CD4-positive, alpha-beta memory T cell (primary cell): Measurements from ENCODE around the gene GTF3C5. TPM values are rescaled to one million over a fixed set of nuclear protein-coding genes. Genes with fewer than 3 reads are reported as not detected.
A peak's percentile ranks its signal among the peaks of the same experiment; 100 is the strongest.
"Not testable (repeated sequence)": the region's sequence is repeated elsewhere in the genome, so short reads cannot be mapped to it uniquely, and the experiment has no call there.

Experiments
- CTCF ChIA-PET: fragments of 350-600 bp; sonication (Branson Sonifier 250); formaldehyde crosslinking; loops from one replicate; lab custom pipeline; 2021; ENCODE audit warnings: inconsistent platforms; ENCODE audit not compliant: partially characterized antibody; lab: Charles Lee
- POLR2A ChIA-PET: fragments of 350-600 bp; sonication (Branson Sonifier 250); formaldehyde crosslinking; loops from one replicate; lab custom pipeline; 2021; ENCODE audit not compliant: partially characterized antibody; lab: Charles Lee
- DNase-seq, 5 donors: peaks; one replicate each; pipeline versions ENCODE4 v3.0.0 to v3.0.0-alpha.2; 2020 to 2022; ENCODE audit warnings: mixed read lengths in 1 of 5
- H3K27ac ChIP-seq: one replicate; pipeline ENCODE4 v1.7.0; 2013; ENCODE audit warnings: low read depth, low read length
- H3K27me3 ChIP-seq: 2 replicates; pipeline ENCODE4 v1.7.0; 2013; ENCODE audit warnings: mild to moderate bottlenecking, low read length, moderate library complexity; ENCODE audit not compliant: insufficient read depth
- H3K36me3 ChIP-seq: 2 replicates; pipeline ENCODE4 v1.7.0; 2013; ENCODE audit warnings: mild to moderate bottlenecking, low read length, moderate library complexity; ENCODE audit not compliant: insufficient read depth
- H3K4me1 ChIP-seq: 2 replicates; pipeline ENCODE4 v1.7.0; 2013; ENCODE audit warnings: mild to moderate bottlenecking, low read length, moderate library complexity; ENCODE audit not compliant: insufficient read depth
- H3K4me3 ChIP-seq, 2 donors: one replicate each; pipeline ENCODE4 v1.7.0; 2013; ENCODE audit warnings: low read length in 2 of 2, mild to moderate bottlenecking in 1 of 2
- H3K9me3 ChIP-seq, 2 donors: one replicate each; pipeline ENCODE4 v1.7.0; 2013; ENCODE audit warnings: low read length in 2 of 2, control low read depth in 1 of 2; ENCODE audit not compliant: control insufficient read depth in 1 of 2
- H3K27ac Mint-ChIP-seq, 7 donors: one replicate each; pipeline ENCODE4 v1.8.0; 2020 to 2021; ENCODE audit warnings: mixed read lengths in 7 of 7, mild to moderate bottlenecking in 6 of 7, inconsistent platforms in 3 of 7, moderate library complexity in 3 of 7
- H3K27me3 Mint-ChIP-seq, 2 donors: one replicate each; pipeline ENCODE4 v1.8.0; 2020 to 2021; ENCODE audit warnings: mixed read lengths in 2 of 2
- H3K36me3 Mint-ChIP-seq, 2 donors: one replicate each; pipeline ENCODE4 v1.8.0; 2020 to 2021; ENCODE audit warnings: mixed read lengths in 2 of 2, inconsistent platforms in 1 of 2, mild to moderate bottlenecking in 1 of 2
- H3K4me1 Mint-ChIP-seq, 4 donors: one replicate each; pipeline ENCODE4 v1.8.0; 2020 to 2021; ENCODE audit warnings: mixed read lengths in 4 of 4, mild to moderate bottlenecking in 1 of 4
- H3K4me3 Mint-ChIP-seq, 8 donors: one replicate each; pipeline ENCODE4 v1.8.0; 2020 to 2021; ENCODE audit warnings: mixed read lengths in 8 of 8, mild to moderate bottlenecking in 7 of 8, moderate library complexity in 6 of 8, inconsistent platforms in 3 of 8
- H3K9me3 Mint-ChIP-seq, 8 donors: one replicate each; pipeline ENCODE4 v1.8.0; 2020 to 2021; ENCODE audit warnings: mixed read lengths in 8 of 8, mild to moderate bottlenecking in 5 of 8, inconsistent platforms in 3 of 8, moderate library complexity in 1 of 8
- intact Hi-C: fragments of 100-400 bp; cut with micrococcal nuclease; formaldehyde crosslinking; loops from one replicate; pipeline ENCODE4 v1.15.1; 2023
- polyA plus RNA-seq, 2 donors: library from polyadenylated mRNA; unstranded; fragments of 300-500 nt; fragmentation: Illumina TruSeq; gene quantifications; one replicate each; pipeline ENCODE4 v1.2.3, GENCODE V29; 2021
- total RNA-seq, 2 experiments: library from RNA; stranded (reverse); gene quantifications; one replicate each; pipeline ENCODE4 v1.2.3, GENCODE V29; 2021

GTF3C5 gene
- total and polyA plus RNA-seq, 4 experiments from 2014 or later: 33.5 to 71.5 (median 52.7) TPM

- intact Hi-C loops, H3K4me3 Mint-ChIP-seq, CTCF ChIA-PET, H3K27me3 Mint-ChIP-seq, H3K27me3 ChIP-seq, H3K4me3 ChIP-seq, H3K36me3 Mint-ChIP-seq, H3K4me1 Mint-ChIP-seq, H3K9me3 Mint-ChIP-seq, H3K9me3 ChIP-seq, DNase-seq, H3K36me3 ChIP-seq, H3K27ac ChIP-seq, H3K4me1 ChIP-seq, POLR2A ChIA-PET: not testable (repeated sequence)
- H3K27ac Mint-ChIP-seq: peak overlapping the region in 1 of 7 donors; percentile 73
These were observed 55.5 kb downstream of the GTF3C5 start for GRCh38 chr9:133086212-133086860.

DNA sequence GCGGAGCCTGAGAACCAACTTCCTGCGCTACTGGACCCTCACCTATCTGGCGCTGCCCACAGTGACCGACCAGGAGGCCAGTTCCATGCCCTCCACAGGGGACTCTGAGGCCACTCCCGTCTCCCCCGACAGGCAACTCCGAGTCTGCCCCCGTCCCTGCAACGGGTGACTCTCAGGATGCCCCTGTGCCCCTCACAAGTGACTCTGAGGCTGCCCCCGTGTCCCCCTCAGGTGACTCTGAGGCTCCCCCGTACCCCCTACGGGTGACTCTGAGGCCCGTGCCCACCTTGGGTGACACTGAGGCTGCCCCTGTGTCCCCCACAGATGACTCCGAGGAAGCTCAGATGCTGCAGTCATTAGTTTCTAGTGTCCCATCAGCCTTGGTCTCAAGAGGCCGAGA lies 56.1 kb downstream of the GTF3C5 start:
- no peak for DNase-seq
- Histone ChIP-seq H3K9me3 (no peaks in the 10 kb centered on the region), H3K36me3 (no peaks in the 10 kb centered on the region), H3K27ac (no peak overlapping the region), H3K27me3 (no peaks in the 10 kb centered on the region), H3K4me3 (no peak overlapping the region), H3K4me1 (no peaks in the 10 kb centered on the region)
- Mint-ChIP-seq H3K4me1 (no peaks in the 10 kb centered on the region), H3K27ac (no peak overlapping the region), H3K9me3 (no peaks in the 10 kb centered on the region), H3K27me3 (no peaks in the 10 kb centered on the region), H3K36me3 (no peaks in the 10 kb centered on the region), H3K4me3 (no peak overlapping the region)
- ChIA-PET POLR2A (no interaction called here), CTCF (no interaction called here)
- intact Hi-C loops: no loop called here

GRCh38 chr9:133087429-133088145 lies 56.8 kb downstream of the GTF3C5 start:
- Histone ChIP-seq H3K27ac (no peak overlapping the region), H3K9me3 (no peaks in the 10 kb centered on the region), H3K36me3 (no peaks in the 10 kb centered on the region), H3K27me3 (no peaks in the 10 kb centered on the region), H3K4me1 (no peaks in the 10 kb centered on the region), H3K4me3 (no peak overlapping the region)
- H3K9me3 Mint-ChIP-seq: no peaks in the 10 kb centered on the region
- intact Hi-C loops: no loop called here
- no peaks in the 10 kb centered on the region for H3K36me3 Mint-ChIP-seq
- DNase-seq: no peak
- H3K27ac Mint-ChIP-seq: no peak overlapping the region
- H3K4me1 Mint-ChIP-seq: no peaks in the 10 kb centered on the region
- no peak overlapping the region for H3K4me3 Mint-ChIP-seq
- CTCF ChIA-PET: no interaction called here
- POLR2A ChIA-PET: no interaction called here
- H3K27me3 Mint-ChIP-seq: no peaks in the 10 kb centered on the region

- H3K27me3 ChIP-seq: no peaks in the 10 kb centered on the region
- intact Hi-C loops: no loop called here
- no peaks in the 10 kb centered on the region for H3K9me3 Mint-ChIP-seq
- H3K36me3 ChIP-seq: no peaks in the 10 kb centered on the region
- no peak overlapping the region for H3K27ac ChIP-seq
- DNase-seq: no peak
- POLR2A ChIA-PET: no interaction called here
- no peaks in the 10 kb centered on the region for H3K4me1 Mint-ChIP-seq
- CTCF ChIA-PET: no interaction called here
- no peak overlapping the region for H3K4me3 Mint-ChIP-seq
- H3K27me3 Mint-ChIP-seq: no peaks in the 10 kb centered on the region
- no peak overlapping the region for H3K4me3 ChIP-seq
- no peaks in the 10 kb centered on the region for H3K36me3 Mint-ChIP-seq
- H3K9me3 ChIP-seq: no peaks in the 10 kb centered on the region
- no peaks in the 10 kb centered on the region for H3K4me1 ChIP-seq
- H3K27ac Mint-ChIP-seq: no peak overlapping the region
These were observed 57.5 kb downstream of the GTF3C5 start for GRCh38 chr9:133088146-133088750.

DNA sequence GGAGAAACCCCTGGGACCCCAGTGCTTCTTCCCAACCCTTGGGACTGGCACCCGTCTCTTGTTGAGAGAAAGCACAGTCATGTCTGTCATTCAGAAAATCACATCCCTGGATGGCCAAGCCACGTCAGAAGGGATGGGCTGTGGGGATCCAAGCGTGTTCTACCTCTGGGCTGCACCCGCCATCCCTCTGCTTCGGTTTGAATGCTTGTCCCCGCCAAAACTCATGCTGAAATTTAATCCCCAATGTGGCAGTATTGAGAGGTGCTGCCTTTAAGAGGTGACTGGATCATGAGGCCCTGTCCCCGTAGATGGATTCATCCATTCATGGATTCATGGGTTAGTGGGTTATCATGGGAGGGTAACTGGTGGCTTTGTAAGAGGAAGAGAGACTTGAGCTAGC lies 58.0 kb downstream of the GTF3C5 start:
- H3K27me3 ChIP-seq: no peaks in the 10 kb centered on the region
- intact Hi-C loops: no loop called here
- ChIA-PET POLR2A (no interaction called here), CTCF (no interaction called here)
- no peak overlapping the region for H3K4me3 ChIP-seq
- peaks cover 0 to 2% (median 0%) of the 10 kb centered on the region in 8 donors for H3K9me3 Mint-ChIP-seq
- no peaks in the 10 kb centered on the region for H3K4me1 Mint-ChIP-seq
- H3K27ac Mint-ChIP-seq: no peak overlapping the region
- no peak overlapping the region for H3K27ac ChIP-seq
- no peak overlapping the region for H3K4me3 Mint-ChIP-seq
- H3K36me3 ChIP-seq: no peaks in the 10 kb centered on the region
- H3K27me3 Mint-ChIP-seq: no peaks in the 10 kb centered on the region
- no peaks in the 10 kb centered on the region for H3K4me1 ChIP-seq
- H3K36me3 Mint-ChIP-seq: no peaks in the 10 kb centered on the region
- DNase-seq: no peak
- H3K9me3 ChIP-seq: no peaks in the 10 kb centered on the region

DNA sequence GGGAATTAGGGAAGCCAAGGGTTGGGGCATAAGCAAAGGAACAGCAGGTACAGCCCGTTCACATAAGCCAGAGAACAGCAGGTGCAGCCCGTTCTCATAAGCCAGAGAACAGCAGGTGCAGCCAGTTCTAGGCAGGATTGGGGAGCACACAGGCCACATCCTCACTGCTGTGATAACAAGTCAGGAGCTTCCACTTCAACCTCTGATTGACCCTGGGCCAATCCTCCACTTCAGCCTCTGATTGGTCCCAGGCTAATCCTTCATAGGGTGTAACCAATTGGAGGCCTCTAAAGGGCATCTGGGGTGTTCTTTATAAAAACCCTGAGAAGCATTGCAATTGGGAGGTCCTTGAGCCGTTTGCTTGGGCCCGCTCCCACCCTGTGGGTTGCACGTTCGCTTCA lies 58.5 kb downstream of the GTF3C5 start:
- Mint-ChIP-seq H3K27me3 (no peaks in the 10 kb centered on the region), H3K27ac (no peak overlapping the region), H3K4me1 (no peaks in the 10 kb centered on the region), H3K9me3 (peaks cover 0 to 2% (median 0%) of the 10 kb centered on the region in 8 donors), H3K36me3 (no peaks in the 10 kb centered on the region), H3K4me3 (no peak overlapping the region)
- H3K27ac ChIP-seq: no peak overlapping the region
- ChIA-PET CTCF (interaction anchor here (0.8 kb wide), 1 partner anchor 58 kb away, joined by 3 read pairs; no protein-coding TSS in a partner anchor), POLR2A (no interaction called here)
- no peaks in the 10 kb centered on the region for H3K27me3 ChIP-seq
- H3K4me3 ChIP-seq: no peak overlapping the region
- no peaks in the 10 kb centered on the region for H3K9me3 ChIP-seq
- no peaks in the 10 kb centered on the region for H3K36me3 ChIP-seq
- DNase-seq: no peak
- intact Hi-C loops: no loop called here
- H3K4me1 ChIP-seq: no peaks in the 10 kb centered on the region

DNA sequence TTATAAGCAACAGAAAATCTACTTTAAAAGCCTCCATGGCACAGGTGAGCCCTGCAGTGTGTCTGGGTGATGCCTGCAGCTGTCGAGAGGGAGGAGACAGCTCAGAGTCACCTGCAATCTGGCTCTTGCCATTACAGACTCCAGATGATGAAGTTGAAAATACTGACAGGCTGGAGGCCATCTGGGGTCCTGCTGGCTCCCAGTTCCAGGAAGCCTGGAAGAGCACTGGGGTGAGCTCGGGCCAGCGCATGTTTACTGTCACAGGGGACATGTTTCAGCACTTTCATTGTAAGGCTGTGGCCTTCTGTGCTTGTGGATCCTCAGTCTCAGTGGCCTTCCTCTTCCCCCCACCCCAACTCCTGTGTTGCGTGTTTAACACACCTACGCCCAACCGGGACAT lies 59.4 kb downstream of the GTF3C5 start:
- Mint-ChIP-seq H3K36me3 (peaks cover 0 to 6% of the 10 kb centered on the region in 2 donors), H3K27ac (no peak overlapping the region), H3K4me1 (no peaks in the 10 kb centered on the region), H3K4me3 (no peak overlapping the region), H3K9me3 (peaks cover 0 to 9% (median 2%) of the 10 kb centered on the region in 8 donors), H3K27me3 (no peaks in the 10 kb centered on the region)
- no peaks in the 10 kb centered on the region for H3K36me3 ChIP-seq
- H3K27me3 ChIP-seq: no peaks in the 10 kb centered on the region
- CTCF ChIA-PET: interaction anchor here (0.8 kb wide), 1 partner anchor 57 kb away, joined by 3 read pairs; no protein-coding TSS in a partner anchor
- H3K4me1 ChIP-seq: no peaks in the 10 kb centered on the region
- no peak overlapping the region for H3K4me3 ChIP-seq
- POLR2A ChIA-PET: no interaction called here
- H3K27ac ChIP-seq: no peak overlapping the region
- intact Hi-C loops: no loop called here
- H3K9me3 ChIP-seq: no peaks in the 10 kb centered on the region
- no peak for DNase-seq
